Activated CD8-positive, alpha-beta memory T cell treated with anti-CD3 and anti-CD28 coated beads, Interleukin-2, amount 50 U/mL, for 48 hours (primary cell): ENCODE results near the gene GPR176.

ENCODE experiments used
- DNase-seq: peaks from one replicate; pipeline ENCODE4 v3.0.0-alpha.2; 2020

GPR176 gene

GRCh38 chr15:39778021-39778420 is 142.0 kb downstream of the GPR176 start:
- no peak for DNase-seq

- no peak for DNase-seq
Measured at GRCh38 chr15:39777496-39777895, 142.6 kb downstream of the GPR176 start.

- no peak for DNase-seq
Measured at GRCh38 chr15:39776068-39776467, 144.0 kb downstream of the GPR176 start.

- DNase-seq, result no peak
Measured at GRCh38 chr15:39774688-39775267, 145.3 kb downstream of the GPR176 start.

- no peak for DNase-seq
Measured at GRCh38 chr15:39770748-39771689, 149.0 kb downstream of the GPR176 start.

GRCh38 chr15:39767921-39768320 is 152.1 kb downstream of the GPR176 start:
- no peak for DNase-seq

GRCh38 chr15:39761006-39761405 is 159.1 kb downstream of the GPR176 start:
- DNase-seq, result no peak

GRCh38 chr15:39756806-39757522 is 163.1 kb downstream of the GPR176 start:
- no peak for DNase-seq

GRCh38 chr15:39752991-39753390 is 167.1 kb downstream of the GPR176 start:
- DNase-seq, result no peak

- no peak for DNase-seq
Measured at GRCh38 chr15:39752246-39752645, 167.8 kb downstream of the GPR176 start.
